Measurements from ENCODE around the gene HS6ST1.
A peak's percentile ranks its signal among the peaks of the same experiment; 100 is the strongest.

The HS6ST1 gene

DNA sequence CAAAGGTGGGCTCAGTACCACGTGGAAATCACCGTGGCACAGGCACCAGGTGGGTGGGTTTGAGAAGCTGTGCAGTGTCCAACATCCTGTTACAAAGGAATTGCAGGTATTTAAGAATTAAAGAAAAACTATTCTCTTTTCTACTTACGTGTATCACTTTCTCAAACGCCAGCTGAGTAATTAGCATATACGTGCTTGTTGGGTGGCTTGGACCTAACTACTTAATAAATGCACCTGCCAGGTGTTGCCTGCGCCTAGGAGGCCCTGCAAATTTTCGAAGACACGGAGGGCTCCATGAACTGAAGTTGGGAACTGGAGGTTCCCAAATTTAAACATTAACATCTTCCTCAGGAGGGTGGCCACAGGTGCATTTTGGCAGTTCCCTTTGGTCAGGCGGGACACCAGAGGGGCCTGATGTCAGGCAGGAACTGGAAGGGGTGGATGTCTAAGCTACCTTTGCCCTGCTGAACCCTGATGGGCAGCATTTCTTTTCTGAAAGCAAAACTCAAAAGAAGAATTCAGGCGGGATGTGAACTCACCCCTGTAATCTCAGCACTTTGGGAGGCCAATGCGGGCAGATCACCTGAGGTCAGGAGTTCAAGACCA is 84.8 kb downstream of the HS6ST1 start:
- peak; percentile 61 for DNase-seq

DNA sequence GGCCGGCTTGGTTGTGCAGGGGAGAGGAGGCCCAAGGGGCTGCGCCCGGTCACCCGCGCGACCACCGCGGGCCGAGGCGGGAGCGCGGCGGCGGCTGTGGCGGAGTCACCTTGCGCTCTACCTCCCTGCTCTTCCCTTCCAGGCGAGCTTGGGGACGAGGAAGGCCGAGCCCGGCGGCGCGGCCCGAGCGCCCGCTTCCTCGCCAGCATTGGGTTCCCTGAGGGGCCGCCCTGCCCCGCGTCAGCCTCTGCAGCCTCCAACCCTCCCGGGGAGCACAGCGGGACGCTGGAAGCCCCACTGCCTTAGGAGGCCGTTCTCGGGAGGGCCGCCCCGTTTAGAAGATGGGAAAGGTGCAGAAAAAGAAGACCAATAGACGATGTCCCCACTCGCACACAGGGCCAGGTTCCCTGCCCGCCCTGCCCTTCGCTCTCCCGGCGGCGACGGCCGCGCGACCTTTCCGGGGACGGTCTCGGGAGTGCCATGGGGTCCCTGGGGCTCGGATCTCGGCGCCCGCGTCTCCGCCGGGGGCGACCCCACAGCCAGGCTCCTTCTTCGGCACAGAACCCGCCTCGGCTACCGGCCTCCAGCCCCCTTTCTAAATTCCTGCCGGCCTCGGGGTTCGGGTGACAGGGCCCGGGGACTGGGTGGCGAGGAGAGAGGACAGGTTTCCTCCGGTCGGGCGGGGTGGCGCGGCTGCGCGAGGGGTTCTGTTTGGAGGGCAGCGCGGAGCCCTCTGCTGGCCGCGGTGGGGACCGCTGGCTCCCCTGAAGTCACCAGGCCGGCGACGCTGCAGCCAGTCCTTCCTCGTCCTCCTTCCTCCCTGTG is 85.5 kb downstream of the HS6ST1 start:
- DNase-seq = peak; percentile 61

DNA sequence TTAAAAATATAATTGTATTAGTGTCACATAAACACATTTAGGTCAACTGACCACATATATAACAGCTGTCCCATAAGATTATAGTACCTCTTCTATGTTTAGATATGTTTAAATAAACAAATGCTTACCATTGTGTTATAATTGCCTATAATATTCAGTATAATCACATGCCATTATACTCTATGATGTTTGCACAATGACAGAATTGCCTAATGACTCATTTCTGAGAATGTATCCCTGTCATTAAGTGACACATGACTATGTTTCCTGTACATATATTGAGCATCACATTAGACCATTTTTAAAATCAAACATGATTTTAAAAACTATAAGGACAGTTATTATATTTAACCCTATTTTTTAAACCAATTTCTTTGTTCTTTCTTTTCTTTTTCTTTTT is 89.8 kb downstream of the HS6ST1 start:
- DNase-seq = peak; percentile 57

DNA sequence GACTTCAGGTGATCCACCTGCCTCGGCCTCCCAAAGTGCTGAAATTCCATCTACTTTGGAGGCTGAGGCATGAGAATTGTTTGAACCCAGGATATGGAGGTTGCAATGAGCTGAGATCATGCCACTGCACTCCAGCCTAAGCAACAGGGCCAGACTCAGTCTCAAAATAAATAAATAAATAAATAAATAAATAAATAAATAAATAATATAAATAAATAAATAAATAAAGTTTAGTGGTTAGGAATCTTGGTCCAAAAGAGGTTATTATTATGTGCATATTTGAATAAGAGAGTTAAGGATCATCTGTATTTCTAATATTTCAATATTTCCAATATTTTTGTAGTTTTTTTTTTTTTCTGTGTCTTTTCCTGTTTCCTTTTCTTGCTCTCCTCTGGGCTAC is 90.8 kb downstream of the HS6ST1 start:
- no peak for DNase-seq

DNA sequence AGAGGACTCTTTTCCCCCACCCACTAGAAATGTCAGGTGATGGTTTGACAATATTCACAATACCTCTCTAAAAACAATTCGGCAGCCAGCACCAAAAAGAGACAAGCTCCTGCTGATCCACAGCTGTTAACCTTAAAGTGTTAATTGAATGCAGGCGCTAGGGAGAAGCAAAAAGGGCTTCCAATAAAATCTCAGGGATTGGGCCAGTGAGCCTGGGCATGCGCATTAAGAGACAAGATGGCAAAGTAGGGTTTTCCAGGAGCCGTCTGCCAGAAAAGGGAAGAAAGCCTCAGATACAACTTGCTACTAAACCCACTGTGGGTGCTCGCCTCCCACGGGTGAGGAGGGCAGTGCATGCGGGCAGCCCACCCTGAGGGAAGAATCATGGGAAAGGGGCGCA is 98.8 kb downstream of the HS6ST1 start:
- no peak for DNase-seq

DNA sequence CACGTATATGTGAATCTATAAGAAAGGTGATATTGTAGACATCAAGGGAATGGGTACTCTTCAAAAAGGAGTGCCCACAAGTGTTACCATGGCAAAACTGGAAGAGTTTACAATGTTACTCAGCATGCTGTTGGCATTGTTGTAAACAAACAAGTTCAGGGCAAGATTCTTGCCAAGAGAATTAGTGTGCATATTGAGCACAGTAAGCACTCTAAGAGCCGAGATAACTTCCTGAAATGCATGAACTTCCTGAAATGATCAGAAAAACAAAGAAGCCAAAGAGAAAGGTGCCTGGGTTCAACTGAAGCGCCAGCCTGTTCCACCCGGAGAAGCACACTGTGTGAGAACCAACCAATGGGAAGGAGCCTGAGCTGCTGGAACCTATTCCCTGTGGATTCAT is 101.0 kb downstream of the HS6ST1 start:
- DNase-seq = no peak

DNA sequence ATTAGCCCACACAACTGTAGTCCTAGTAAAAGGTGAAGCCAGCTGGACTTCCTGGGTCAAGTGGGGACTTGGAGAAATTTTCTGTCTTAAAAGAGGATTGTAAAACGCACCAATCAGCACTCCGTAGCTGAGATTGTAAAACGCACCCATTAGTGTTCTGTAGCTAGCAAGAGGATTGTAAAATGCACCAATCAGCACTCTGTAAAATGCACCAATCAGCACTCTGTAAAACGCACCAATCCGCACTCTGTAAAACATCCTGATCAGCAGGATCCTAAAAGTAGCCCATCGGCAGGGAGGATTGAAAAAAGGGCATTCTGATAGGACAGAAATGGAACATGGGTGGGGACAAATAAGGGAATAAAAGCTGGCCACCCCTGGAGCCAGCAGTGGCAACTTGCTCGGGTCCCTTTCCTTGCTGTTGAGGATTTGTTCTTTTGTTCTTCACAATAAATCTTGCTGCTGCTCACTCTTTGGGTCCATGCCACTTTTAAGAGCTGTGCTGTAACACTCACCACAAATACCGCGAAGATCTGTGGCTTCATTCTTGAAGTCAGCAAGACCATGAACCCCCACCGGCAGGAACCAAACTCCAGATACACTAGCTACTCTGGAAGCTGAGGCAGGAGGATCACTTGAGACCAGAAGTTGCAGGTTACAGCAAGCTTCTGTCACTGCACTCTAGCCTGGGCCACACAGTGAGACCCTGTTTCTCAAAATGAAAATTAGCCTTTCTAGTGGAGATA is 102.6 kb downstream of the HS6ST1 start:
- no peak for DNase-seq
